Measurements from ENCODE around the gene TRAPPC11. TPM values are rescaled to one million over a fixed set of nuclear protein-coding genes. Genes with fewer than 3 reads are reported as not detected.
A peak's percentile ranks its signal among the peaks of the same experiment; 100 is the strongest.
"Not testable (repeated sequence)": the region's sequence is repeated elsewhere in the genome, so short reads cannot be mapped to it uniquely, and the experiment has no call there.

TRAPPC11 gene
- polyA plus RNA-seq, 1 donor = 28.1 TPM

DNA sequence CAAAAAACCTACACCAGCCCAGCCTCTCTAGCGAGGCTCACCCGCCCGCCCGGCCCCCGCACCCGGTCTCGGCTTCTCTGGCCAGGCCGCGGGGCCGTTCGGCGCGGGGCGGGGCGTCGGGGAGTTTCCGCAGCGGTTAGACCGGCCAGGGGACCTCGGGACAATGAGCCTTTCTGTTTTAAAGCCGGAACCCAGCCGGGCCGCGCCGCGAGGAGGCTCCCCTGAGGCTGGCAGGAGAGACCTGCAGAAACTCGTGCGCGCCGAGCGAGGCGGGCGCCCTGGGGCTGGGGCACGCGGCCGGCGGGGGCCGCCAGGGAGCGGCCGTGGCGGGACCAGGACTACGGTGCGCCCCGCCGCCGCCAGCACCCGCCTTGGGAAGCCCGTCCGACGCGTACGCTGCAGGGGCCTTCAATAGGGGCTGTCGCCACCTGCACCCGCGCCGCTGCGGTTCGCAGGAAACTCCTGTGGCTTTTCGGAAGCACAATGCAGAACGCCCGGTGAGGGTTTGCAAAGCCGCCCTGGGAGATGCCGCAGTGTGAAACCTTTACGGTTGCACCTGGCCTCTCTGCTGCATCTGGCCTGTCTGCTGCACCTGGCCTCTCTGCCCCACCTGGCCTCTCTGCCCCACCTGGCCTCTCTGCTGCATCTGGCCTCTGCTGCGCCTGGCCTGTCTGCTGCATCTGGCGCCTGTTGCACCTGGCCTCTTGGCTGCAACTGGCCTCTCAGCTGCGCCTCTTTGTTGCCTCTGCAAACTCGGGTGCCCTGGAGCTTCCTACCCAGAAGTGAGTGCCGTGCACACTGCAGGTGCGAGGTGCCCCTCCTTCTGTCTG lies 63.9 kb downstream of the TRAPPC11 start:
- DNase-seq = peak; percentile 62

GRCh38 chr4:183723561-183724228 lies 64.6 kb downstream of the TRAPPC11 start:
- DNase-seq = no peak

- not testable (repeated sequence) for DNase-seq
Measured at GRCh38 chr4:183725585-183725984, 66.5 kb downstream of the TRAPPC11 start.

DNA sequence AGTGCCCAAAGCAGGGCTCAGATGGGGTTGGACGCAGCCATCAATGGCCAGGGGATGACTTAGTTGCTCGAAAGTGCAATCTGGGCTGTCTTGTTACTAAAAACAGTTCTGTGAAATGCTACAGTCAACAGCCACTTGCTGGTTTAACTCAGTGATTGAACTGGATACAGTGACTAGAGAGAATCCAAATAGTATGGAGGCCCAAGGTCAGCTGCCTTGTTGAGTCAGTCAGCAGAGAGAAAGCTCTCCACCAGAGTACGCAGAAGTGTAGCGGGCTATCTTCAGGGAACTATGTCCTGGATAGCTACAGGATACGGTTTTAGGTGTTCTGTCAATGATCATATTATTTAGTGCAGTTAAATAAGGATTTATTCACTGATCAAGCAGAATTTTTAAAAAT lies 68.4 kb downstream of the TRAPPC11 start:
- DNase-seq = no peak

- DNase-seq = no peak
Measured at GRCh38 chr4:183728223-183729068, 69.4 kb downstream of the TRAPPC11 start.

- no peak for DNase-seq
Measured at GRCh38 chr4:183729069-183729406, 69.9 kb downstream of the TRAPPC11 start.

DNA sequence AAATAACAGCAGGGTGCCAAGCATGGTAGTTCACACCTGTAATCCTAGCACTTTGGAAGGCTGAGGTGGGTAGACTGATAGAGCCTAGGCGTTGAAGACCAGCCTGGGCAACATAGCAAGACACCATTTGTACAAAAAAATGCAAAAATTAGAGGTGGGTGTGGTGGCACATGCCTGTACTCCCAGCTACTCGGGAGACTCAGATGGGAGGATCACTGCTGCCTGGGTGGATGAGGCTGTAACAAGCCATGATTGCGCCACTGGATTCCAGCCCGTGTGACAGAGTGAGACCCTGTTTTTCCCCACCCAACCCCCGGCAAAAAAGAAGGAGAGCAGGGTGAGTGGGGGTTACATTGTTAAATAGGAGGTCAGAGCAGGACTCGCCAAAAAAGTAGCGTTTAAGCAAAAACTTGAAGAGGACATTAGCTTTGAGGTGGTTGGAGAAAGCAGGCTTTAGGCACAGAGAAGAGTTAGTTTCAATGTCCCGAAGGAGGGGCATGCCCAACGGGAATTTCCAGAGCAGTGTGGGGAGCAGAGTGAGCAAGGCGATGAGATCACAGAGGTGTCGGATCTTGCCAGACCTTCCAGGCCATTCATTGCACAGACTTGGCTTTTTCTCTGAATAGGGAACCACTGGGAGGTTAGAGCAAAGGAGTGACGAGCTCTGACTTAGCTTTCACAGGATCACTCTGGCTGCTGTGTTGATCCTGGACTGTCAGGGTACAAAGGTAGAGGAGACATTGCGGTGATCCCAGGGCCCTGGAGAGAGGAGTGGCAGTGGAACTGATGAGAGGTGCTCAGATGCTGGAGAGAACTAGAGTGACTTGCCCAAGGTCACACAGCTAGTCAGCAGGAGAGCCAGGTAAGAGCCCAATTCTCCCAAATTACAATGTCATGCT lies 70.6 kb downstream of the TRAPPC11 start:
- no peak for DNase-seq

GRCh38 chr4:183732296-183732695 lies 73.2 kb downstream of the TRAPPC11 start:
- no peak for DNase-seq

DNA sequence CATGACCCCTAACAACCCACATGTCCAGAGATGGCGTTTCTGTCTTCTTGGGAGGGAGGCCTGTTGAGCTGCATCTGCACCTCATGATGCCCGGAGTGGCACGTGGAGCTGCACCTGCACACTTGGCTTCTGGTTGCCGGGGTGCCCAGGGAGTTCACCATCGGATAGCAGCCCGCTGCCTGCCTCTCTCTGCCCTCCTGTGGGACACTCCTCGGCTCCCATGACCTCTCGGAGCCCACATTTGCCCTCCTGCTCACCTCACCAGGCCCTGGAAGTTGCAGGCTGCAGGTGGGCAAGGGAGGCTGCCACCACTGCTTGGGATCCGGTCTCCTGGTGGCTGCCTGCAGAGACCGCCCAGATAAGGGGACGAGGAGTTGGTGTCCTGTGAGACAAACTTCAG lies 74.1 kb downstream of the TRAPPC11 start:
- DNase-seq = no peak

GRCh38 chr4:183738081-183738673 lies 79.1 kb downstream of the TRAPPC11 start:
- no peak for DNase-seq

DNA sequence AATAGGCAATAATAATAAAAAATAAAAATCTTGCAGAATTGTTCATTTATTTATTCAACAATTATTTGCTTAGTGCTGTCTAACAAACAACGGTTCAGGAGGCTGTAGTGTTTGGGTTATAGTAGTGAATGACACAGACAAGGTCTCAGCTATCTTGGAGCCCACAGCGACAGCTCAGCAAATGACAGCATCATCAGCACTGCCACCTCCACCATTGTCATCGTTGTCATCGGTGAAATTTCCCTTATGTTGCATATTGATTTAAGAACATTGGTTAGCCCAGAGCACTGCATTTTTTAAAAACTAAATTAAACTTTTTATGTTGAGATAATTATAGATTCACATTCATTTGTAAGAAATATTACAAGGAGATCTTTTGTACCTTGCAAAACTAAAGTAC lies 79.9 kb downstream of the TRAPPC11 start:
- DNase-seq = no peak

GRCh38 chr4:183746305-183747229 lies 87.5 kb downstream of the TRAPPC11 start:
- DNase-seq = peak; percentile 66

- no peak for DNase-seq
Measured at GRCh38 chr4:183747380-183747779, 88.3 kb downstream of the TRAPPC11 start.

- DNase-seq = no peak
Measured at GRCh38 chr4:183747931-183748670, 89.0 kb downstream of the TRAPPC11 start.

GRCh38 chr4:183751106-183751505 lies 92.0 kb downstream of the TRAPPC11 start:
- no peak for DNase-seq

GRCh38 chr4:183755596-183755995 lies 96.5 kb downstream of the TRAPPC11 start:
- DNase-seq = no peak

DNA sequence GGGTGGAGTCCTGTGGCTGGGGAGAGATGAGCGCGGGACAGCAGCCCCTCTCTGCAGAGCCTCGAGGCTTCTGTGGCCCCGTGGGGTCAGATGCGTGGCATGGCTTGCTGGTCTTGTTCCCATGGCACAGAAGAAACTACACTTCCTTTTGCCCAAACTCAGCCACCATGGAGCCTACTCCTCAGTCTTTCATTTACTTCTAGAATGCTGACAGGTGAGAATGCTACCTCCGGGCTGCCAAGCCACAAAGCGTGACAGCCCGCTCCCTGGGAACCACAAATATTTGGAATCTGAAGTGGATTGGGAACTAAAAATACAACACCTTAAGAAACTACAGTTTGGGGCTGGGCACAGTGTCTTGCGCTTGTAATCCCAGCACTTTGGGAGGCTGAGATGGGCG lies 98.0 kb downstream of the TRAPPC11 start:
- DNase-seq = no peak

GRCh38 chr4:183758061-183758757 lies 99.1 kb downstream of the TRAPPC11 start:
- no peak for DNase-seq

- DNase-seq = no peak
Measured at GRCh38 chr4:183758758-183759447, 99.8 kb downstream of the TRAPPC11 start.
